GM19395 (cell line): ENCODE measurements around the gene LRCH1.
A peak's percentile ranks its signal among the peaks of the same experiment; 100 is the strongest.
"Not testable (repeated sequence)": the region's sequence is repeated elsewhere in the genome, so short reads cannot be mapped to it uniquely, and the experiment has no call there.

ENCODE experiments used
- ATAC-seq: cut with Tn5 transposase; IDR thresholded peaks from one replicate; pipeline ENCODE4 v1.9.1; 2021; ENCODE audit warnings: mild to moderate bottlenecking, moderate library complexity; ENCODE audit not compliant: unreplicated experiment

LRCH1 gene

DNA sequence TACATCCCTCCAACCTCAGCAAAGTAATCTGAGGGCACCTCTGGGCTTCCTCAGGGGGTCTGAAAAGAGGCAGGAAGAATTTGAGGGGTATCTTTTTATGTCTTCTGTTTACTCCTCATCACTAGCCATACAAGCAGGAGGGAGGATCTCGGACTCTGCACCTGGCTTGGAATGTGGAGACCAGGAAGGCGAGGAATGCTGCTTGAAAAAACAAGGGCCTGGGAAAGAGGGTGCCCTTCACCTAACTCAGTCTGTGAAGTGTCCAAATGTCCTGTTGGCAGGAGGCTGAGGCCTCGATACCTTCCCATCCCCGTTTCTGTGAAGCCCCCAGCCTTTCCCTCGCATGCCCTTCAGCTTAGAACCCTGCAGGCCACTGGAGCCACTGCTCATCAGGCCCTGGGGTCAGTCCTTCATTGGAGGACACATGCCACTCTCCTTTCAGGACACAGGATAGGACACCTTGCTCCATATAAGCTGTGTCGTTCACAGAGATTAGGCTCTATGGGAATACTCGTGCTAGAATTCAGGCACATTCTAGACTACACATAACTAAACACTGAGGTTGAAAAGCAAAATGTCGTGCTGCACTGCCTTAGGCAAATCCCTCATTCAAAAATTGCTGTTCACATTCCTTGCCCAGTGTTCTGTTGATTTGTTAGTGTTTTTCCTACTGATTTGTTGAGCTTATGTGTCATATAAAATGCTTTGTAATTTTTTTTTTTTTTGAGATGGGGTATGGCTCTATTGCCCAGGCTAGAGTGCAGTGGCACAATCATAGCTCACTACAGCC is 194.3 kb downstream of the LRCH1 start:
- no peak for ATAC-seq

DNA sequence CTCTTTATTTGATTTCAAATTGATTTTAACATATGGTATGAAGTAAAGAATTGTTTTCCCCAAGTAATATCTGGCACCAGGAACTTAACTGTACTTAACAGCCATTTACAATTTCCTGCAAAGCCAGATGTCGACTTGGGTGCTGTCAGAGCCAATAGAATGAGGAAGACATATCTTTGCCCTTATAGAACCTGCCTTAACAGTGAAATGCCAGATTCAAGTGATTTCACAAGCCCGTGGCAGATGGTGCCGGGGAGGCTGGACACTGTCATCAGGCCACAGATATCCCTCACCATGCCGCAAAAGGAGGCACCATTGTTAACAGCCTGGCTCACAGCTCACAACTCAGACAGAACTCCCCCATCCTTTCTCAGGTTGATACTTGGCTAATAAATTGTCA is 195.3 kb downstream of the LRCH1 start:
- ATAC-seq = no peak

DNA sequence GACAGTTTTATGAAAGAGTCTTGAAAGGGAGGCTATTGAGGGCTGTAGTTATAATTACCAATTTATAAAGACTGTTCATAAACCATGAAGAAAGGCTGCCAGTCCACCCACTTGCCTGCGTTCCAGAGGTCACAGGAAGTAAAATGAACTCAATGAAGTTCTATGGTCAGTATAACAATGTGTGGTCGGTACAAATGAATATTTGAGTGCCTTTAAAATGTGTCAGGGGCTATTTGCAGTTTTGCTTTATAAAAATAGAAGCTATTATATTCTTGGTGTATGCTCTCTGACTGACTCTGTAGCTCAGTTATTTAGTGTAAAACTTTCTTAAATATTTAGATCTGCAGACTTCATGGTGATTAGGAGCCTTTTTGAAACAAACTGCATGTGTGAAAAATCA is 197.0 kb downstream of the LRCH1 start:
- no peak for ATAC-seq

DNA sequence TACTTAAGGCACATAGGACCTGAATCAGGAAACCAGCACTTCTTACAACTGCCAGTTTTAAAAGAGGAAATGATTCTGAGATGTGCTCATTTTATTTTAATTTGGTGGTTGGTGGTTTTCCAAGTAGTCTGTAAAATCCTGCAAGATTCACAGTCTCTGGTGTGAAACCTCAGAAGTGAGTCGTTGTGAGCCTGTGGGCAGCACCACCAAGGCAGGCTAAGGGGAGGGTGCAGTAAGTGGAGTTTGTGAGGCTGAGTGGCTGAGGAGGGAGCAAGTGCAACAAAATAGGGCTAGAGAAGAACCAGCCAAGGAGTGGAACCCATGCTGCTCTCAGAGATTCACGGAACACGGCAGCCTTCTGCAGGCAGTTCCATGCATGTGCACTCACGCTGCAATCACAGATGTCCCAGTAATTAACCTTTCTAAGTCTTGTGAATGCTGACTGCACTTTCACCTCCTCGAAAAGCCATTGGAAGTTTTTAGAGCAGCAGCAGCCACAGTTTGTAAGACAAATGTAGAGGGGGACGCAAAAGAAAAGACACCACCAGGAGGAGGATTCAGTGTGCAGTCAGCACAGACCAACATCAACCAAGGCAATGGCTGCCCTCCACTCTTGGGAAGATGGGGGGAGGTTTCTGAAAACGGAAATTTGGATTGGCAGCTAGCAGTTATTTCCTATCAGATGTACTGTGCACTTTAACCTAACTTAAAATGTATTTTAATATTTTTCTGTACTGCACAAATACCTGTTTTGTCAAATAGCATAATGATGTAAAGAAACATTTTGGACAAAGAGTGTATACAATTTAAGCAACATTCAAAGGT is 199.1 kb downstream of the LRCH1 start:
- ATAC-seq = peak; percentile 88

DNA sequence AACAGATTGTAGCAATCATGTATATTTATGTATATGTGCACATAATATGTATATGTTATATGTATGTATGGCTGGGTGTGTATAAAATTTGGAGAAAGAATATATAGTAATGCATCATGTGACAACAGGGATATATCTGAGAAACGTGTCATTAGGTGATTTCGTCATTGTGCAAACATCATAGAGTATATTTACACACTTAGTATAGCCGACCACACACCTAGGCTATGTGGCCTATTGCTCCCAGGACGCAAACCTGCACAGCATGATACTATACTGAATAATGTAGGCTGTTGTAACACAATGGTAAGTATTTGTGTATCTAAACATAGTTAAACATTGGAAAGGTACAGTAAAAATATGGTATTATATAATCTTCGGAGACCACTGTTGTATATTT is 200.2 kb downstream of the LRCH1 start:
- no peak for ATAC-seq

DNA sequence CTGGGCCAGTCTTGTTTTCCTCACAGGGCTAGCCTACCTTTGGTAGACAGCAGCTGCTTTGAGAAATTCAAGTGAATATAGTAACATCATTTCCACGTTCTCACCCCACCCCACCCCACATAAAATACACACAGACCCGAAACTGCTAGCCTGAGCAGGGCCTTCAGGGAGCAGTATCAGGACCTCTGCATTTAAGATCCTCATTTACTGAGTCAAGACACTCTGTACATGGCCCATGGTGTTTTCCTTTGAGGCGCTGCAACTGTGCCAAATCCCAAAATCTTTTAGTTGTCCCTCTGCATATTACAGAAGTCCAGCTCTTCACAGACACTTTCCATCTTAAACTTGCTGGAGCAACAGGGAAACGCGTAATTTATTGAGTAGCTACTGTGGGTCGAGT is 200.9 kb downstream of the LRCH1 start:
- ATAC-seq = no peak

DNA sequence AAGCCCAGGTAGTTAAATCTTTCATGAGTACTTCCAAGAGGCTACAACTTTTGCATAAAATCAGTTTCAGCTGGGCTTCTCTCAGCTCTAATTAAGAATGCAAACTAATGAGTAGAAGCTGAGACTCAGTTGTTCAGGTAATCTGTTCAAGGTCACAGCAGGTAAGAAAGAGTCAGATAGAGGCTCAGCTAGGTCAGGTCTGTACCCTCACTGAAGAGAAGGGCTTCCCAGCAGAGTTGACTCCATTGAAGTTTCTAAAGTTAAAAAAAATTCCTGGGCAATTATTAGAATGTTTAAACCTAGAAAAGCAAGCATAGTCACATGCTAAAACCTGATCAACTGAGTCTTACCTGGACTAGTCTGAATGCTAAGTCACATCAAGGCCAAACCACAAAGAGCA is 201.8 kb downstream of the LRCH1 start:
- ATAC-seq = no peak

DNA sequence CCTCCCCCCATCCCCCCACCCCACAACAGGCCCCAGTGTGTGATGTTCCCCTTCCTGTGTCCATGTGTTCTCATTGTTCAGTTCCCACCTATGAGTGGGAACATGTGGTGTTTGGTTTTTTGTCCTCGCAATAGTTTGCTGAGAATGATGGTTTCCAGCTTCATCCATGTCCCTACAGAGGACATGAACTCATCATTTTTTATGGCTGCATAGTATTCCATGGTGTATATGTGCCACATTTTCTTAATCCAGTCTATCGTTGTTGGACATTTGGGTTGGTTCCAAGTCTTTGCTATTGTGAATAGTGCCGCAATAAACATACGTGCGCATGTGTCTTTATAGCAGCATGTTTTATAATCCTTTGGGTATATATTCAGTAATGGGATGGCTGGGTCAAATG is 202.5 kb downstream of the LRCH1 start:
- ATAC-seq = not testable (repeated sequence)

DNA sequence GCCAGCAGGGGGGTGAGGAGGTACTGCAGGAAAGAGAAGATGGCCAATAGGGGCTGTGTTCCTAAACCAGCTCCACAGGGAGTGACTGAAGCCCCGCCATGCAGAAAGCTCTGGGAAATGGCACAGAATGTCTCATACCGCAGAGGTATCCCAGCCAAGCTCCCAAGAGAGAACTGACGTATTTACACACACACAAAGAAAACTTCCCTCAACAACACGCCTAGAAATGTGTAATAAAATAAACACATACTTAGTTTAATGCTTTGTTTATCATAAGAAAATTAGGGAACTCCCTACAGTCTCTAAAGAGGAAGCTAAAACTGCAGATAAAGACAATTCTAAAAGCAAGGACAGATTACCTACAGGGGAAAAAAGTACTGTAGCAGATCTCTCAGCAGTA is 204.0 kb downstream of the LRCH1 start:
- ATAC-seq = no peak

DNA sequence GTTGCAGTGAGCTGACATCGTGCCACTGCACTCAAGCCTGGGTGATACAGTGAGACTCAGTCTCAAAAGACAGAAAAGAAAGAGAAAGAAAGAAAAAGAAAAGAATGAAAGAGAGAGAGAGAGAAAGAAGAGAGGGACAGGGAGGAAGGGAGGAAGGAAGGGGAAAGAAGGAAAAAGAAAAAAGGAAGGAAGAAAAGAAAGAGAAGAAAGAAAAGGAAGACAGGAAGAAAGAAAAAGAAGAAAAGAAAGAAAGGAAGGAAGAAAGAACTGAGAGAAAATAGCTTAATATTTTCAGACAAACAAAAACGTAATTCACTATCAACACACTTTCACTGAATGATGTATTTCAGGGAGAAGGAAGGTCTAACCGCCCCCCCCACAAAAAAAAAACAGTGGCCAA is 204.7 kb downstream of the LRCH1 start:
- ATAC-seq = no peak

DNA sequence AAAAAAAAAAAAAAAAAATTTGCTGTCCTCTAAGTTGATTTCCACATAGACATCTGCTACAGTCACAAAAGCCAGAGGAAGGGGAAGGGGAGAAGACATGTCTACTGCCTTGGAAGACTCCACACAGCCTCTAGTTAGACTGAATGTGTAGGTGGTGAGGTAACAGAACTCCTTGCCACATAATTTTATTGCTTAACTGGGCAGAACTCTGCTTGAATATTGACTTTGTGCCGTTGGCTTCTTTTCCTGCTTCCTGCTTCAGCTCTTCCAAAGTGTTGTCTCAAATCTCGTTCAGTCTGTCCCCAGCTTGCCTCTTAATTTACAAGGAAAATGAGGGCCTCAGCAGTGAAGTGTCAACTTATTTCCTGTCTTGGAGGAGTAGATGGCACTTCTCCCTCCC is 206.9 kb downstream of the LRCH1 start:
- no peak for ATAC-seq

DNA sequence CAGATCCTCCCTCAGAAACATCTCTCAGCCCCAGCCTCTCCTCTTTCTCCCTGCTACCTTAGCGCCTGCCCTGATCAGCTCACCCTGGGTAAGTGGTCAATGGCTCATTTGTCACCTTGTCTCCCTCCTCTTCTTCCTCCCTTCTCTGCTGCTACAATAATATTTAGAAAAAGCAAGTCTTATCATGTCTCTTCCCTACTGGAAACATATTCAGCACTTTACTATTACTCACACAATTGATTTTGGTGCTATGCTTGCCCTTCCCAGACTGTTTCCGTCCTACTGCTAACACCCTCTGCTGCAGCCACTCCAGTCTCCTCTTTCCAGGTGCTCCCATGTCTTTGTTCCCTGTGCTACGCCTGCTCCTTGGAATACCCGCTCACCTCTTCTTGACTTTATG is 208.2 kb downstream of the LRCH1 start:
- no peak for ATAC-seq

DNA sequence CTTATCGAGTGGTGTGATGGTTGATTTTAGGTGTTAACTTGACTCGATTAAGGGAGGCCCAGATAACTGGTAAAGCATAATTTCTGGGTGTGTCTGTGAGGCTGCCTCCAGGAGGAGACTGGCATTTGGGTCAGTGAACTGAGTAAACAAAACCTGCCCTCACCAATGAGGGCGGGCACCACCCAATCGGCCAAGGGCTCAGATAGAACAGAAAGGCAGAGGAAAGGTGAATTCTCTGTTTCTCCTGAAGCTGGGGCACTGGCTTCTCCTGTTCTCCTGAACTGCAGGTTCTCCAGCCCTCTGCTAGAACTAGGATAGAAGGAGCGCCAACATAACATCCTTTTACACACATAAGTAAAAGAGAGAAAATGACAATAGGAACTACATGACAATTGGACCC is 208.9 kb downstream of the LRCH1 start:
- no peak for ATAC-seq

DNA sequence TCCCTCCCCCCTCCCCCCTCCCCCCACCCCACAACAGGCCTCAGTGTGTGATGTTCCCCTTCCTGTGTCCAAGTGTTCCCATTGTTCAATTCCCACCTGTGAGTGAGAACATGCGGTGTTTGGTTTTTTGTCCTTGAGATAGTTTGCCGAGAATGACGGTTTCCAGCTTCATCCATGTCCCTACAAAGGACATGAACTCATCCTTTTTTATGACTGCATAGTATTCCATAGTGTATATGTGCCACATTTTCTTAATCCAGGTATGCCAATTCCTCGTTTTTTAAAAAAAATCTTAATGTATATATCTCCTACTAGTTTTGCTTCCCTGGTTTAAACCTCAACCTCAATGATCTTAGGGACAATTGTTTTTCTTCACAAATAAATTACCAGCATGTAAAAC is 217.0 kb downstream of the LRCH1 start:
- ATAC-seq = not testable (repeated sequence)

DNA sequence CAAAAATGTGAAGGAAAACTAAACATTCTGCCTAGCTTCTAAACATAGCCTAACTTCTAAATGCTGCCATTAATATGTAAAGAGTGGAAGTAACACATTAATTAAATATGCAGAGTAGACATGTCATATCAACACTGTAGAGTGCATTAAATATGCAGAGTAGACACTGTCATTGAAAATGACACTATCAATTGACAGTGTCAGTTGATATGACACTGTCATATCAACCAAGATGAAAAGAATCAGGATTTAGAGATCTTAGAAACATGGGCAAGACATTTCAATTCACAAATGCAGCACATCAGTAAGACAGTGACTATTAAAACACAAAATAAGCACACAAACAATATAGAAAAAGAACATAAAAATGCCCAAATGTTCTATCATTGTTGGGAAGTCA is 218.7 kb downstream of the LRCH1 start:
- ATAC-seq = no peak

DNA sequence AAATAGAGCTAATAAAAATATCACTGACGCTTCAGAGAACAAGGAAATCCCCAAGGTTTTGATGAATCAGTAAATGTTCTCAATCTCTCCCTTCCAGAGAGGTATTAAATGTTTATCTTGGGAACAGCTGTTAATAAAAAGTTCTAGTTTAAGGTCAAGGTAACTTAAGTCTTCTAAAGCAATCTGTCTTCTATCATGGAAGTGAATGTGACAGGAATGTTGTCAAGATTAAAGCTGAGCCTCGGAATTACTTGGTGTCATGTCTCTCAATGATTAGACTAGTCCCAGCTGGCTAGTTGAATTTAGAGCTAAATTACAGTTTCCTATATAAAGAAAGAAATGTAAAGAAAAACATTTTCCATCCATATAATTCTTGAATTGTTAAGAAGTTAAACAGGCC is 220.6 kb downstream of the LRCH1 start:
- no peak for ATAC-seq

DNA sequence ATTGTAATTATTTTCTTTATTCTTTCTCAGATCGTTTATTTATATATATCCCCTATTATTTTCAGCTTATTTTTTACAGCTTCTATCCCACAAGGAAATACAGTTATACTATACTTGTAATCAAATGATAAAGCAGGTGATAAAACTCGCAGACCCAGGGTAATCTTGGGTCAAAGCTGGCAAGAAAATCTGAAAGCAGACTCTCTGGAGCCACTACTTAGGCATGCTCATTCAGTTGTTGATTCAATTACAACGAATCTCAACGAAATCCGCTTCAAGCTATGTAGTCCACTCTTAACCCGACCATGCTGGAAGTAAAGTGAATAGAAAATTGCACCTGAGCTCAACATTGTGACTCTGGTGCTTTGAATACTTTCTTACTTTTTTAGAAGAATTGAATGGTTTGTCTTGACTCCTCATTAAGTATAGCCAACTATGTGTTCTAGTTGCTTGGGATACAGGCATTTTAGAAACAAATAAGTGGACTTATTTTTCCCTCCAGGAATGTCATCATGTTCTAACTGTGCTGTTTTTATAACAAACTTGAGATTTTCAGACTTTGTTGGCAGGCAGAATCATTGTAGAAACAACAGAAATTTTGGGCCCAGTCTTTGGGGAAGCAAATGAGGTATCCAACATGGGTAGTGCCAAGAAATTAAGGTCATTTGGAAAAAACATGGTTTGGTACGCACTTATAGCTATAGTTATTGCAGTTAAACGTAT is 222.6 kb downstream of the LRCH1 start:
- no peak for ATAC-seq

DNA sequence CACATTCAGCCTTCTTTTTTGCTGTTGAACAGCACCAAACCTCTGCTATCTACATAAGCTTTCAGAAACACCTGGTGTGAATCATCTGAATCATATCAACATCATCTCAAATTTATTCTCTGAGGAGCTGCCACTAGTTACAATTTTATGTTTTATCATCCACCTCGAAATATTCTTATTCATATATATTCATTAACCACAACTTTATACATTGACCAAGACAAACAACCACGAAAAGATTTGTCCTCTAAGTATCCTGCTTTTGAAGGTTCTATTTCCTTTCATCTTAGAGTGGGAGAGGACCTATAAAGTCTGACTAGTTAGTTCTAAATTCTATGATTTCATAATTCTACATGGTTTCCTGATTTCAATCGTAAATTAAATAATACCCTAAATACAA is 225.1 kb downstream of the LRCH1 start:
- no peak for ATAC-seq

DNA sequence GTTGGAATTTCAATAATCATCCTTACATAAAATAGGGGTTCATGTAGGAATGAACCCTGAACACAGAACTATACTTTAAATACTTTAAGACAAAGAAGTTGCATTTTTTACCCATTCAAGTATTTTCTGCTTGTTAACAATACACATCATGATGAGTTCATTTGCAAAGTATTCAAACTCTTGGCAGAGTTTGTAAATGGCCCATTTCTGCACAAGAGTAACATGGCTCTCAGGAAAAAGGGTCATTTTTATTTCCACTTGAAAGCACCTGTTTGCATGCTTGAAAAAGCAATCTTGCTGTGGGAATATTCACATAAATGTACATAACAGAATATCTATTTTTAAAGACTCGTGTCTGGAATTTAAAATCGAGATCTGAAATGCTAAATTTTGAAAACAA is 225.9 kb downstream of the LRCH1 start:
- no peak for ATAC-seq

DNA sequence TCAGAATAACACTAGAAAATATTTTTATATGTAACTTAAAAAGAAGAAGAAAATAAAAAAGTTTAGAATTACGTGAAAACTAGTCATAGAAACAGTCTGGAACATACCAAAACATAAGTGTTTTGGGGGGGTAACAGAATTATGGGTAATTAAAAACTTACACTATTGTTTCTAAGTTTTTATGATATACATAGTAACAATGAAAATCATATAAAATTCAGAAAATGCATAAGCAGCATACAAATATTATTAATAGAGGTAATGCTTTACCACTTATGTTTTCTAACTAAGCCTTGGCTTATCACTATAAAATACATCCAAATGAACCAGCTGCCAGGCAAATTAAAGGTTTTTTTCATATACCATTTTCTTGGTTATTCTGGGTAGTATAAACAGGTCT is 229.1 kb downstream of the LRCH1 start:
- ATAC-seq = no peak

DNA sequence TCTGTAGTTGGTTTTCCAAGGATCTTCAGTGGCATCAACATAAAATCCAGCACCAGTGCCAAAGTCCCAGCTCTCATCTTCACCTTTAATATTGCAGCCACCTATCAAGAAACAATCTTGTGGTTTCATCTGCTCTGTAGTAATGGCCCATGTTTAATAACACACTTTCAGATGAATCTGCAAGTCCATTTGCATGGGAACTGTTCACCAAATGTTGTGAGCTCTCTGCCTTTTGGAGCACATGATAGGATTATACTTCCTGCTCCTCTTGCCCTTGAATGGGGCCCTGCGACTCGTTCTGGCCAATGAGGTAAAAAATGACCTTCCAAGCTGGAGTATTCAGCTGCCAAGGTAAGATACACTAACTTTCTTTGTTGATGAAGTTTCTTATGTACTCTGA is 229.7 kb downstream of the LRCH1 start:
- no peak for ATAC-seq

DNA sequence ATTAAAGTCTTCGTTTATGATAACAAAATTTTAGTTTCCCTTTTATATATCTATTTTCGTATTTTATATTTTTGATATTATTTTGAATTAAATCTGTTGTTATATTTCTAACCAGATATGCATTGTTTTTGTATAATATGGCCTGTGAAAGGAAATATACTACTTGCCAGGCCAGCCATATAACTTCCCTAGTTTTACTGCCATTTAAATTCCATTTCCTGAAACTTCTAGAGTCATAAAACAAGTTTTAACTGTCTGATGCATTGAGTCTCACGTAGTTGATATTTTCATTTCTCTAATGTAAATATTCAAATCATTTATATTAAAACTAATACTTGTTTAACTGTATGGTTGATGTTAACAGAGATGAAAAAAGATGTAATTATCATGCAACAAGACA is 230.5 kb downstream of the LRCH1 start:
- no peak for ATAC-seq
